Activated CD8-positive, alpha-beta memory T cell treated with anti-CD3 and anti-CD28 coated beads, Interleukin-2, amount 50 U/mL, for 24 hours (primary cell): Measurements from ENCODE around the gene AKAP13.

ENCODE experiments used
- DNase-seq: peaks from one replicate; pipeline ENCODE4 v3.0.0-alpha.2; 2020; ENCODE audit errors: extremely low read depth

Gene AKAP13

DNA sequence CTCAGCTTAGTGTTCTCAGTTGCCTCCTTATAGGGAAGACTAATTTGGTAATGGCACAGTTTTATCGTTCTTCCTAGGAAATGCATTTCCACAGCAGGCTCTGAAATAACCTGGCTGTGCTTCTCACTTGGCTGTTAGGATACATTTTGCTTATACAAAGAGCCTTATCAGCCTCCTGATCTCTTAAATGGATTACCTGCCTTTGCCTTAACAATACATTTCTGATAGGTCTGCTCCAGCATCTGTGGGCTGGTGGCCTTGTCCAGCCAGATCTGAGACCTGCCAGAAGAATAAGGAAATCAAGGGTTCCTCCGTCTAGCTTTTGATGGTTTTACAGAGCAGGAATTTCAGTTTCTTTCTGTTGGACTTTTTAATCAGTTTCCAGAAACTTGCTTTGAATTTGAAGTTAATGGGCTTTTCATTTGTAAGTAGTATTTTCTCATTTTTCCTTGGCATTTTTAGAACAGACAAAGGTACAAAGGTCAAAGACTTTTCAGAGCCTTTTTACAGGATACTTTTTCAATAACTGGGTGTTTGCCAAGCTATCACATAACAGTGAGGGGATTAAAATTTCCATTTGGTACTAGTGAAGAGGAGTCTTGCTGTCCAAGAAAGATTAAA is 116.3 kb downstream of the AKAP13 start:
- no peak for DNase-seq

DNA sequence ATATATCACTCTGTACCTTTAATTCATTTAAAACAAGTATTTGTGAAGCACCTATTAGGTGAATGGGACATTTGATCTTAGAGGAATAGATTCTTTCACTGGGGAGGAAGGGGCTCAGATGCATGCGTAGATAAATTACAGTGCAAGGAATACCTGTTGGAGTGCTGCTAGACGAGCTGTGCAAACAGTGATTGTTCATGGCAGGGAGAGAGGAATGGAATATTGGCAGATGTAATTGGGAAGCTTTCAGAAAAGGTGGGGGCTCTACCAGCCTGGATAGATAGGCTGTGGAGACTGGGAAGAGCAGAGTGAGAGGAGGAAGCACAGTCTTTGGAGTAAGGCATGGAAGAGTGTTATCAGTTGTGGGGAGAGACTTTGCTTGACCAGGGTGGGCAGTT is 116.8 kb downstream of the AKAP13 start:
- DNase-seq, result no peak

DNA sequence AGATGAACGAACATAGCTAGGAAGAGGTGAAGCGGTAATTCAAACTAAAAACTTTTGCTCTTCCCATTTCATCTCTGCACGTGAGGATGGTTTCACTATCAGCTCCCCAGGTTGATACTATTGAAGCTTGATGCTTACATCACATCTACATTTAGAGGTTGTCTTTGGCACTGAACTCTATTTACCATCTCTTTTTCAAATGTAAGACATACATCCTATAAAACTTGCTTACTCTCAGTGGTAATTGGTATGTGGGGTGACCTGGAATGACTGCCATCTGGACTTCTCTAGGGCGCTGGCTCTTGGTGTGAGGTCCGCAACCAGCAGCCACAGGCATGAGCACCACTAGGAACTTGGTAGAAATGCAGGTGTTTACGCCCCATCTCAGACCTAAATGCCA is 118.1 kb downstream of the AKAP13 start:
- no peak for DNase-seq

DNA sequence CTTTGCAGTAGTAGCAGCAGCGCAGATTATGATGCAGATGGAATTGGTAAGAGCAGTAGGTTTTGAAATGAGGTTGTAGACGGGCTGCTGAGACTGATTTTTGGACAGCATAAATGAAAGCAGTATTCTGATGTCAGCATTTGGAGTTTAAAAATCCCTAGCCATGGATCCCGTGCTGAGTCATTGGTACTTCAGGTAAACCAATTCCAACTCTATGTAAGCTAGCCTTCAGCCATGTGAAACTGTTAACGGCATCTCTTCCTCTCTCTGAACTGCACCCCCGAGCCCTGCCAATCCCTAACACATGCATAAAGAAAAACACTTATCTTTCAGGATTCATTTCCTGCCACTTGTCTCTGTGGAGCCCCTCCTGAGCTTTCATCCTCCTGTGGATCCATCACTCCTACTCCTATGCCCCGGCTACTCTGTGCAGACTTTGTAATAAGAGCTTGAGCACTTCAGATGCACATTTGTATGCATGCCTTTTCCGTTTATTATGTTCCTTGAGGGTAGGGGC is 119.0 kb downstream of the AKAP13 start:
- DNase-seq, result no peak

- no peak for DNase-seq
Observed at GRCh38 chr15:85500060-85500708, 119.8 kb downstream of the AKAP13 start.

- DNase-seq, result no peak
Observed at GRCh38 chr15:85500729-85501128, 120.3 kb downstream of the AKAP13 start.

- DNase-seq, result no peak
Observed at GRCh38 chr15:85501574-85501973, 121.2 kb downstream of the AKAP13 start.

DNA sequence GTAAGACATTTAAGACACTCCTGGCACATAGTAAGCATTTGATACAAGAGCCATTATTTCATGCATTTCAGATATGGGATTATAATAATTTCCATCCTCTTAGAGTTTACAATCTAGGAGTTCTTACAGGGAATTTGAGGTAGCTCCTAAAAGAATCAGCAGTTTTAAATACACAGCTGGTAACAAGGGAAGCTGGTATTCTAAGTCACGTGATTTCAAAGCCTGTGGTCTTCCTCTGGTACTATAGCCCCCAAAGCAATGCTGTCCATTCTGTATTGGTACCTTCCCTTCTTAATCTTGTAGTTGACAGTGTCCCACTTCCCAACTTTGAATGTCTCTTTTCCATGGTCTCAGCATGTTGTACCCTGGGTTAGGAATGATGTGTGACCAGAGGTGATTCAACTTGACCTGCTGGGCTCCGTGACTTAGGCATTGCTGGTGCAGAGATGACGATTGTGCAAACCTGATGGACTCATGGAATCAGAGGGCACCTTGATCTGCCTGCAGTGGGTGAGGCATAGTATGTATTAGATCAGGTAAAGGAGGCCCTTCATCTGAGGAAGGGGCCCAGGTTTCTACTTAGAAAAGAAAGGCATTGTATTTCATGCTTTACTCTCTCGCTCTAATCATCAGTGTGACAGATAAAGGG is 122.9 kb downstream of the AKAP13 start:
- DNase-seq, result no peak

DNA sequence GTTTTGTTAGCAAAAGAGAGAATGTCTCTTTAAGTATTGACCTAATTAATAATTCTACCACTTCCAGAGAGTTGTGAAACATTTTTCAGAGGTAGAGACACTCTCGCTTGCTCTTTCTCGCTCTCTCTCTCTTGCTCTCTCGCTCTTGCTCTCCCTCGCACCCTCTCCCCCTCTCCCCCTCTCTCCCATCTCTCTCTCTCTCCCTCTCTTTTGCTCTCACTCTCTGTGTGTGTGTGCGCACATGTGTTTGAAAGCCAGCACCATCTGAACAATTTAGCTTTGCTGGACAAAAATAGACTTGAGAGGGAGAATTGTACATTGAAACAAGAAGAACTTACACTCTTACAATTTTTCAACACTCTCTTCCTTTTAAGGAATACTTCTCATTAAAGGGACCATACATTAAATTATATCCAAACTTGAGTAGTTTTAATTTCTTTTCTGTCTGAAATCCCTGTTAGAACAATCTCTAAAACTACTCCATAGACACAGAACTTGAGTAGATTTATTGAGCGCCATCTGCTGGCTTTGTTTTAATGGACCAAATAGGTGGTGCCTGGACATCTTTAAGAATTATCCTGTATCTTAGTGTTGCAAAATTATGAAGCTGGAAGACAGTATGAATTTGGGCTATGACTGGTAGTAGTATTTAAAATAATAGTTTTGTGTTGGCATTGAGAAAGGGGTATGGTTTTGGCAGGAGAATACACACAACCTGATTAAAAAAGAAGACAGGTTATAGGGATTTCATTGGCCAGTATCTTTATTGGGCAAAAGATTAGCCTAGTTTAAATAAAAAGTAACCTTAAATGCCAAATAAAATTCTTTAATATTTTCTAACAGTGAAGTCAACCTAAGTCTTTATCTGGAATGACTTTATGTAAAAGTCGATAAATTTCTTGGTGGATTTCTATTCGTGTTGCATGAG is 124.6 kb downstream of the AKAP13 start:
- DNase-seq, result no peak

GRCh38 chr15:85507114-85507513 is 126.7 kb downstream of the AKAP13 start:
- no peak for DNase-seq

DNA sequence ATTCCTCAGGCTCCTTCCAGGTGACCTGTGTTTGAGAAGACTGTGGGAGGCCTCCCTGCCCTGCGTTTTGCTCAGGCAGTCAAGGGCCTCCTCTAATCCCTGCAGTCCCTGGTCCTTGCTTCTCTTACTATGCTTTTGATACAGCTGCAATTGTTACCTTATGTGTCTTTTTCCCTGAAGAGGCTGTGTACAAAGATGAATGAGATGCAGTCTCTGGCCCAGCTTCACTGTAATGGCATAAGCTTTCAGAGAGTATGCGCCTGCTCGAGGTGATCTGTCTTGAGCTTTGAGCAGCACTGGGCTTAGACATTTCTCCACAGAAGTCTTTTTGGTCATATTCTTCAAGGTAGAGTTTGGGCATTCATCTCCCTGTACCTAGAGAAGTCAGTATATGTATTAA is 129.6 kb downstream of the AKAP13 start:
- no peak for DNase-seq

DNA sequence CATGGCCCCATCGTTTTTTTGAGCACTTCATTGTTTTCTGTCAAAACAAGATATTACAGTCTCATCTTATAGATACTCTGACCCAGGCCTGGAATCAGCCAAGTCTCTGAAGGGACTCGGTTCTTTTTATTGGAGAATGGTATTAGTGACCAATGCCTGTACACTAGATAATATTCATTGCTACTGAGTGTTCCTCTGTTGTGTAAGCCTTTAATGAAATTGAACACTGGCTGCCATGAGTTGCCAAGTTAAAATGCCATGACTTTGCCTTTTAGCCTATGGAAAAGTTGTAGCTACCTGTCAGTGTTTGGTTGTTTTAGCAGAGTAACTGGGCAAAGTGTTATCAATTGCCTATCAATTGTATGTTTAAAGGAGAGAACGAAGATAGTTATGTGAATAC is 134.0 kb downstream of the AKAP13 start:
- no peak for DNase-seq

- no peak for DNase-seq
Observed at GRCh38 chr15:85515212-85515611, 134.8 kb downstream of the AKAP13 start.

GRCh38 chr15:85517086-85517485 is 136.7 kb downstream of the AKAP13 start:
- DNase-seq, result no peak

GRCh38 chr15:85518979-85519761 is 138.8 kb downstream of the AKAP13 start:
- no peak for DNase-seq

GRCh38 chr15:85520650-85521049 is 140.2 kb downstream of the AKAP13 start:
- no peak for DNase-seq

- DNase-seq, result no peak
Observed at GRCh38 chr15:85523530-85523929, 143.1 kb downstream of the AKAP13 start.

GRCh38 chr15:85525755-85526154 is 145.4 kb downstream of the AKAP13 start:
- no peak for DNase-seq

DNA sequence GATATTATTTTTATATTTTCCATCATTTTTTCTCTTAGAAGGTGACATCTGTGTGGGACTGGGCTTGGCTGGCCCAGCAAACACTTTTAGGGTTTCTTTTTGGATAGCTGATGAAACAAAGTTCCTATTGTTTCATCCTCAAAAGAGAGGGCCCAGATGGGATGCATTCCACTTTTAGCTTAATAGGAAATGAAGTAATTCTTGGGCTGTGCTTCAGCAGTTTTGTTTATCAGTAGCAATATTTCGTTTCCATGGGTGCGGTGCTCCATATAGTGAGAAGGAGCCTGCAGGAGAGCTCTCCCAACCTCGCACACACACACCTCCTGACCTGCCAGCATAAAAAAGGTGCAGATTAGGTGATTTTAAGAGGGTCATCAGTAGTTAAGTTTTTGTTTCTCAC is 147.5 kb downstream of the AKAP13 start:
- DNase-seq, result no peak

- no peak for DNase-seq
Observed at GRCh38 chr15:85530079-85530478, 149.7 kb downstream of the AKAP13 start.

- no peak for DNase-seq
Observed at GRCh38 chr15:85531083-85531482, 150.7 kb downstream of the AKAP13 start.
